OCI-LY7 (cell line): ENCODE measurements around the gene LAMP5. TPM values are rescaled to one million over a fixed set of nuclear protein-coding genes. Genes with fewer than 3 reads are reported as not detected.

ENCODE experiments used
- BruUV-seq: library from RNA; stranded (reverse); fragments of 400-500 nt; replicated peaks from 2 replicates; lab custom pipeline; 2021; lab: Mats Ljungman, UMichigan
- CTCF ChIA-PET: fragments of 300-600 bp; sonication (Branson Sonifier 250); formaldehyde crosslinking; loops from one replicate; lab custom pipeline; 2022; ENCODE audit warnings: antibody characterized with exemption; ENCODE audit not compliant: unreplicated experiment; lab: Charles Lee
- POLR2A ChIA-PET: fragments of 300-600 bp; sonication (Branson Sonifier 250); formaldehyde crosslinking; loops from one replicate; lab custom pipeline; 2022; ENCODE audit warnings: antibody characterized with exemption; lab: Charles Lee
- DNase-seq: peaks from one replicate; pipeline ENCODE4 v3.0.0-alpha.2; 2015; ENCODE audit warnings: low spot score
- H2AFZ ChIP-seq: fragments of 200-600 bp; sonication (generic), shearing (Covaris generic); 2 replicates; pipeline ENCODE4 v1.6.1; 2014; ENCODE audit warnings: mild to moderate bottlenecking, antibody characterized with exemption, low read length, moderate library complexity
- H3K27ac ChIP-seq: fragments of 200-600 bp; sonication (generic); 2 replicates; pipeline ENCODE4 v1.5.1; 2014; ENCODE audit warnings: mixed run types, low read depth, mild to moderate bottlenecking, moderate library complexity, low read length, inconsistent platforms; ENCODE audit not compliant: poor library complexity, severe bottlenecking
- H3K36me3 ChIP-seq: fragments of 200-600 bp; sonication (generic); 2 replicates; pipeline ENCODE4 v1.6.1; 2014; ENCODE audit warnings: mild to moderate bottlenecking, antibody characterized with exemption, low read length, moderate library complexity, mixed read lengths; ENCODE audit not compliant: insufficient read depth
- H3K4me1 ChIP-seq: fragments of 200-600 bp; sonication (generic); 2 replicates; pipeline ENCODE4 v1.5.1; 2014; ENCODE audit warnings: mild to moderate bottlenecking, low read length; ENCODE audit not compliant: insufficient read depth, poor library complexity, severe bottlenecking
- H3K4me2 ChIP-seq: fragments of 200-600 bp; sonication (generic); 2 replicates; pipeline ENCODE4 v1.6.1; 2014; ENCODE audit warnings: mild to moderate bottlenecking, low read length
- H3K4me3 ChIP-seq: fragments of 200-600 bp; sonication (generic); 2 replicates; pipeline ENCODE4 v1.5.1; 2014; ENCODE audit warnings: mild to moderate bottlenecking, low read depth, low read length; ENCODE audit not compliant: poor library complexity, severe bottlenecking
- H3K79me2 ChIP-seq: fragments of 200-600 bp; sonication (generic); 2 replicates; pipeline ENCODE4 v1.6.1; 2016; ENCODE audit warnings: low read depth, mild to moderate bottlenecking, low read length, moderate library complexity, mixed read lengths; ENCODE audit not compliant: insufficient read depth
- H3K9me2 ChIP-seq: fragments of 200-600 bp; sonication (generic); 2 replicates; pipeline ENCODE4 v1.6.1; 2016; ENCODE audit warnings: mild to moderate bottlenecking, low read length, mixed read lengths; ENCODE audit not compliant: insufficient read depth
- H3K9me3 ChIP-seq: fragments of 200-600 bp; sonication (generic); 2 replicates; pipeline ENCODE4 v1.6.1; 2014; ENCODE audit warnings: mild to moderate bottlenecking, mixed run types, low read length, mixed read lengths
- H4K20me1 ChIP-seq: fragments of 200-600 bp; sonication (generic); 2 replicates; pipeline ENCODE4 v1.6.1; 2014; ENCODE audit warnings: mild to moderate bottlenecking, antibody characterized with exemption, low read length, moderate library complexity, mixed read lengths; ENCODE audit not compliant: insufficient read depth
- EZH2phosphoT487 ChIP-seq: fragments of 200-600 bp; sonication (generic); IDR thresholded peaks from 2 replicates; pipeline ENCODE4 v1.6.1; 2018; ENCODE audit warnings: low read depth, borderline replicate concordance, mild to moderate bottlenecking, mixed run types, antibody characterized with exemption, low read length, moderate library complexity, mixed read lengths
- intact Hi-C: fragments of 100-400 bp; cut with micrococcal nuclease; formaldehyde crosslinking; loops from one replicate; pipeline ENCODE4 v1.10.0; 2022; ENCODE audit not compliant: unreplicated experiment
- total RNA-seq, 2 experiments: library from RNA; depleted of rRNA in 1 of 2; stranded (reverse); fragments of >200 nt in 1 of 2; shearing (Covaris generic) in 1 of 2; gene quantifications; 2 replicates each; pipeline ENCODE4 v1.2.3, GENCODE V29; 2014 to 2022
- TF ChIP-seq, protein P1 (sequence below): fragments of 200-600 bp; sonication (generic); conservative IDR thresholded peaks from 2 replicates; pipeline ENCODE4 v1.5.1; 2014; ENCODE audit warnings: mild to moderate bottlenecking, antibody characterized with exemption, low read length, moderate library complexity, mixed read lengths

LAMP5 gene
- total RNA-seq, 2 experiments from 2014 or later = not detected

DNA sequence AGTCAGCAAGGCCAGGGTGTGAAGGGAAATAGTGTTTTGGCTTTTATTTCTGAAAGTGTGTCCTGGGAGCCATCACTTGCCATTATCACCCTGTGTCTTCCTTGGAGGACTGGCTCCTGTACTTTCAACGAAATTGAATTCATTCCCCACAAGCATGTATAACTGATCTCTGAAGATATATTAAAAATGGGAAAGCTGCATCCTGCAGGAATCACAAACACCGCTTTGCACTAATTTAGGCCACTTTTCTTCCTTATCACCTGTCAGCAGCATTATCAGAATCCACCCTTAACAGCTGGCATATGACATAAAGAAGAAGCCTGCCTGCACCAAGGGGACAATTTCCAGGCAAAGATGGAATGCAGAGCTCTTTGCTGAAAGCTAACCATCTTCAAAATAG, 56.2 kb downstream of the LAMP5 start:
- no peak for DNase-seq
- Histone ChIP-seq H3K9me3 (no peaks in the 10 kb centered on the region), H3K4me1 (no peaks in the 10 kb centered on the region), H3K4me2 (no peak overlapping the region), H3K27ac (no peak overlapping the region), H3K4me3 (no peak overlapping the region), H2AFZ (no peak overlapping the region), H3K36me3 (no peaks in the 10 kb centered on the region), H3K79me2 (no peaks in the 10 kb centered on the region), H3K9me2 (no peaks in the 10 kb centered on the region), H4K20me1 (no peaks in the 10 kb centered on the region)
- TF ChIP-seq EZH2phosphoT487 = no peak
- TF ChIP-seq, protein P1, sequence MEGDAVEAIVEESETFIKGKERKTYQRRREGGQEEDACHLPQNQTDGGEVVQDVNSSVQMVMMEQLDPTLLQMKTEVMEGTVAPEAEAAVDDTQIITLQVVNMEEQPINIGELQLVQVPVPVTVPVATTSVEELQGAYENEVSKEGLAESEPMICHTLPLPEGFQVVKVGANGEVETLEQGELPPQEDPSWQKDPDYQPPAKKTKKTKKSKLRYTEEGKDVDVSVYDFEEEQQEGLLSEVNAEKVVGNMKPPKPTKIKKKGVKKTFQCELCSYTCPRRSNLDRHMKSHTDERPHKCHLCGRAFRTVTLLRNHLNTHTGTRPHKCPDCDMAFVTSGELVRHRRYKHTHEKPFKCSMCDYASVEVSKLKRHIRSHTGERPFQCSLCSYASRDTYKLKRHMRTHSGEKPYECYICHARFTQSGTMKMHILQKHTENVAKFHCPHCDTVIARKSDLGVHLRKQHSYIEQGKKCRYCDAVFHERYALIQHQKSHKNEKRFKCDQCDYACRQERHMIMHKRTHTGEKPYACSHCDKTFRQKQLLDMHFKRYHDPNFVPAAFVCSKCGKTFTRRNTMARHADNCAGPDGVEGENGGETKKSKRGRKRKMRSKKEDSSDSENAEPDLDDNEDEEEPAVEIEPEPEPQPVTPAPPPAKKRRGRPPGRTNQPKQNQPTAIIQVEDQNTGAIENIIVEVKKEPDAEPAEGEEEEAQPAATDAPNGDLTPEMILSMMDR = no peak
- POLR2A ChIA-PET = interaction anchor here (1.2 kb wide), 1 partner anchor 10 kb away, joined by 3 read pairs; no protein-coding TSS in a partner anchor
- no TSS peak for BruUV-seq
- CTCF ChIA-PET = interaction anchor here (0.5 kb wide), 1 partner anchor 155 kb away, joined by 3 read pairs; no protein-coding TSS in a partner anchor
- intact Hi-C loops = no loop called here

DNA sequence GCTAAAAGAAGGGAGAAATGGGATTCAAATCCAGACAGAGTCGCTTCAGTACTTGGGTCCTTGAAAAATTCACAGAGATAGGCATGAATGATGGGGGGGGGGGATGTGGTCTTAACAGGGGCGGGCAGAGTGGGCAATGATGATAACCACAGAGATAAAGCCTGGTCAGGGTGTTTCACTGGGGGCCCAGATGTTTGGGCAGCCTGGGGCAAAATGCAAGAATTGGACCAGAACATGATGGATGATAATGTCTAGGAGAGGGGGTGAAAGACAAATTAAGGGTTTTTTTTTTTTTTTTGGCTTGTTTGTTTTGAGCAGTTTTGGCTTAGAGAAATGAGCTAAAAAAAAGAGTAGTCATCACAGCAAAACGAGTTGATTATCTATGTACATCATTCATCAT, 57.4 kb downstream of the LAMP5 start:
- no peaks in the 10 kb centered on the region for H3K9me2 ChIP-seq
- H3K27ac ChIP-seq = no peak overlapping the region
- no peak overlapping the region for H2AFZ ChIP-seq
- no peaks in the 10 kb centered on the region for H3K36me3 ChIP-seq
- no peaks in the 10 kb centered on the region for H3K9me3 ChIP-seq
- TF ChIP-seq EZH2phosphoT487 = no peak
- TF ChIP-seq, protein P1 = no peak
- no peak overlapping the region for H3K4me3 ChIP-seq
- no TSS peak for BruUV-seq
- no peaks in the 10 kb centered on the region for H3K4me1 ChIP-seq
- DNase-seq = no peak
- ChIA-PET POLR2A (interaction anchor here (0.8 kb wide), 1 partner anchor 18 kb away, joined by 3 read pairs; no protein-coding TSS in a partner anchor), CTCF (no interaction called here)
- no peaks in the 10 kb centered on the region for H4K20me1 ChIP-seq
- intact Hi-C loops = no loop called here
- H3K4me2 ChIP-seq = no peak overlapping the region
- H3K79me2 ChIP-seq = no peaks in the 10 kb centered on the region

DNA sequence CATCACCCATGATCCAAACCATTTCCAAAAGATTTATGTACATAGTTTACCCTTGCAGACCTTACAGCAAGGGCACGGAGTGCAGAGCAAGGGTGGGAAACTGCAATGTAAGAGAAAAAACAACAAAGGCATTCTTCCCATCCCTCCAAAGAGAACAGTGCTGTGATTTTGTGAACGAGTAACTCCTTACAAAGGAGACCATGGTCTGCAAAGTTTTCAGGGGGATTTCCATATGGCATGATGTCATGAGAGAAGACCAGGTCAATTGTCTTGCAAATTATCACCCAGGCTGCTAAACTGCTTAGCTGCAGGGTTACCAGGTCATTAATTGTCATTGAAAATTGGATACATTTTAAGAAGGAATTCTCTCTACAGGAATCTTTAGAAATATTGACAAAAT, 58.3 kb downstream of the LAMP5 start:
- DNase-seq = no peak
- Histone ChIP-seq H2AFZ (no peak overlapping the region), H3K9me2 (no peaks in the 10 kb centered on the region), H3K27ac (no peak overlapping the region), H3K36me3 (no peaks in the 10 kb centered on the region), H3K79me2 (no peaks in the 10 kb centered on the region), H3K9me3 (no peaks in the 10 kb centered on the region), H3K4me3 (no peak overlapping the region), H3K4me2 (no peak overlapping the region), H4K20me1 (no peaks in the 10 kb centered on the region), H3K4me1 (no peaks in the 10 kb centered on the region)
- POLR2A ChIA-PET = interaction anchor here (1.2 kb wide), 1 partner anchor 10 kb away, joined by 4 read pairs; no protein-coding TSS in a partner anchor
- TF ChIP-seq, protein P1 = no peak
- TF ChIP-seq EZH2phosphoT487 = no peak
- no TSS peak for BruUV-seq
- CTCF ChIA-PET = no interaction called here
- intact Hi-C loops = no loop called here
